ENCODE measurements around the gene C19orf33.
"Not testable (repeated sequence)": the region's sequence is repeated elsewhere in the genome, so short reads cannot be mapped to it uniquely, and the experiment has no call there.

C19orf33 gene

GRCh38 chr19:38303517-38304351 is at the start of gene C19orf33:
C19orf33 (plus strand) TSS chr19:38304251; CDS start chr19:38304262, 11 bp downstream.
- no peak for DNase-seq

GRCh38 chr19:38255383-38256014 is 48.6 kb upstream of the C19orf33 start:
- DNase-seq: no peak

GRCh38 chr19:38261942-38262341 is 42.1 kb upstream of the C19orf33 start:
- not testable (repeated sequence) for DNase-seq

DNA sequence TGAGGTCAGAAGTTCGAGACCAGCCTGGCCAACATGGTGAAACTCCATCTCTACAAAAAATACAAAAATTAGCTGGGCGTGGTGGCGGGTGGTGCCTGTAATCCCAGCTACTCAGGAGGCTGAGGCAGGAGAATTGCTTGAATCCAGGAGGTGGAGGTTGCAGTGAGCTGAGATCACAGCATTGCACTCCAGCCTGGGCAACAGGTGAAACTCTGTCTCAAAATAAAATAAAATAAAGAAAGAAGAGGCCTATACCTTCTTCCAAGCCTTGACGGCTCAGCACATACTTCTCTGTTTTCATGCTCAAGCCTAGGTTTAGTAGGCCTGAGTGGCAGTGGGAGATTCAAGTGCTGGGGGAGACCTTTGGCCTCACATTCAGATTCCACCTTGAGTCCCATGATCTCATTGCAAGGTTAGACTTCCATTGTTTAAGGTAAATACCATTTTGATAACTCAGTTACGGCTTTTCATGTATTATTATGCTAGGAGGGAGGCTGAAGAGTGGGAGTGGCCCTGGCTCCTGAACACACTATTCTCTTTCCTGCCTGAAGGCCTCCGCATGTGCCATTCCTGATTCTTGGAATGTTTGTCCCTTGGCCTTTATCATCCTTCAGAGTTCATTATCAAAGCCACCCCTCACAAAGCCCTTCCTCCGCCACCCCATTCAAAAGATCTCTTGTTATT is 41.3 kb upstream of the C19orf33 start:
- no peak for DNase-seq

- DNase-seq: peak; percentile 91 to 95
These were observed 40.2 kb upstream of the C19orf33 start for GRCh38 chr19:38263689-38264485.

GRCh38 chr19:38264486-38265212 is 39.4 kb upstream of the C19orf33 start, which contains the start of gene SPINT2:
SPINT2 (plus strand) TSS chr19:38264573; CDS start chr19:38264893, 320 bp downstream.
- peak; percentile 90 to 95 for DNase-seq

- DNase-seq: peak in 1 of 2 experiments; percentile 9
These were observed 38.7 kb upstream of the C19orf33 start for GRCh38 chr19:38265213-38265861.

DNA sequence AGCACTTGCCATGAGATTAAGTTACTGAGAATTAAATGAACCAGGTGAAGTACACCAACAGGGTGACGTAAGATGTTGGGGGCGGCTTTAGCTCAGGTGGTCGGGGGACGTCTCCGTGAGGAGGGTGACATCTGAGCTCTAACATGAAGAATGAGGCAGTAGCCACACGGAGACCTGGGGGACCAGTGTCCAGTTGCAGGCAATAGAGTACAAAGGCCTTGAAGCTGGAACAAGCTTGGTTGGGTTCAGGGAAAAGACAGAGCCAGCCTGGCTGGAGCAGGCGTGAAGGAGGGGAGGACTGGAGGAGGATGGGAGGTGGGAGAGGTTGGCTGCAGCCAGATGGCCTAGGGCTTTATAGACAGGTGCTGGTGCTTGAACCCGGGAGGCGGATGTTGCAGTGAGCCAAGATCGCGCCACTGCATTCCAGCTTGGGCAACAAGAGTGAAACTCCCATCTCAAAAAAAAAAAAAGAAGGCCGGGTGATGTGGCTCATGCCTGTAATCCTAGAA is 38.1 kb upstream of the C19orf33 start:
- DNase-seq: peak; percentile 2 to 39

DNA sequence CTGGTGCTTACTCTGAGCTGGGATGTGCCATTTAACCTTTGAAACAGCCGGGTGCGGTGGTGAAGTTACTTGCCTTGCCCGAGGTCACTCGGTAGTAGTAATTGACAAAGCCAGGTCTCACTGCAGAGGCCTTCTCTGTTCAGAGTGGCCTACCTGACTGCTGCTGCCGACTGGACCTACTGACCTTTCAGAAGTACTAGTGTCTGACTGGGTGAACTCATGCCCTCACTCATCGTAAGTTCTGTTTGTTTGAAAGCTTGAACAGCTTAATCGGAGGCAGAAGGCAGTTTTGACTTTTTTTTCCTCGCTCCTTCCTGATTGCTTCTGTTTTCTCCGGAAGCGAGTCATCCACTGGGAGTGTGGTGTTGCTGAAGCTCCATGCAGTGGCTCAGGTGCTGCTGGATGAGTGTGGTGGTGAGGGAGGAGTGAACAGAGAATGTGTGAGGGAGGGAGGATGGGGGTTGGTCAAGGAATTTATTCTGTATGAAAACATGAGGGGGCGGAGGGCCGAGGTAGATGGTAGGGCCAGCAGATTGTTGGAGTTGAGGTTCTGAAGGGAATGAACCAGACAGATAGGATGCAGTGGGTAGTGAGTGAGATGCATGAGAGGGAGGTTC is 37.0 kb upstream of the C19orf33 start:
- no peak for DNase-seq

DNA sequence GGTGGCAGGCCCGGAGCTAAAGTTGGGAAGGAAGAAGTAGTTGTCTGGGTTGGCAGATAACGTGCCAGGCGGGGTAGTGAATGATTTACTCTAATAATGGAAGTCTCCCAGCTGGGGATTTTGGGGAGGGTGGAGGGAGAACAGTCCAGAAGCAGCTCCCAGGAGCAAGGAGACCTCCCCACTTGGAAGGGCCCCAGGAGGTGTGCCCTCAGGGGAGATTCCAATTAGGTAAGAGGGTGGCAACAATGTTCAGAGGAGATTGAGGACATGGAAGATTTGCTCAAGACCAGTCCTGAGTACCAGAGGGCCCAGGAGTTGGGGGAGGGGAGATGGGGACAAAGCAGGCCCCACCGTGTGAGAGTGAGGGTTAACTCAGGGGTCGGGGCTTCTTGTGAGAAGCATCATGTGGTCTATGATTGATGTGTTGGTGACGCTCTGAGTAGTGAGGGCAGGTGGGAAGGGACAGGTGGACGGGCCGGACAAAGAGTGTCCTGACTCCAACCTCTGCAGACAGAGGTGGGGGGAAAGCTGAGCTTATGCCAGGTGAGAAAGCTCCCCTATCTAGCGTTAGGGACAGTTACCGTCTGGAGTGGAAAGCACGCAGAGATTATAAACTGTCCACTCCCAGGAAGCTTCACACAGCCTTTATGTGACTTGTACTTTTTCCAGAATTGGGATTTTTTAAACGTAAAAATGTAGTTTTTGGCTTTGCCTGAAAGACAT is 36.1 kb upstream of the C19orf33 start:
- DNase-seq: peak; percentile 3 to 9

DNA sequence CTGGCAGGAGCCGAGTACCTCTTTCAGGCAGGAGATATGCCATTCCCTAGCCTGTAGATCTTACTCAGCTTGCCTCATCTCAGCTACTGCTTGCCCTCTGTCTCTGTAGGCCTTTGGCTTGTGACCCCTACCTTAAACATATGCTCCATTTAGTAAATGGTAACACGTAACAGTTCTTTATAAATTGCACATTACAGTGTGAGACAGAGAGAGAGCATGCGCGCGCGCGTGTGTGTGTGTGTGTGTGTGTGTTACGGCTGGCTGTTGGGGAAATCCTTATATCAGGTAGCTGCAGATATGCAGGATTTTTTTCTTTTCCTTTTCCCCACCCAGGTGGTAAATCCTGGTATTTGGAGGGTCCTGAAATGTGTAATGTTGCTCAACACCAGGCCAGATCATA is 35.5 kb upstream of the C19orf33 start:
- no peak for DNase-seq

- peak in 1 of 2 experiments; percentile 6 for DNase-seq
These were observed 33.4 kb upstream of the C19orf33 start for GRCh38 chr19:38270587-38271167.

DNA sequence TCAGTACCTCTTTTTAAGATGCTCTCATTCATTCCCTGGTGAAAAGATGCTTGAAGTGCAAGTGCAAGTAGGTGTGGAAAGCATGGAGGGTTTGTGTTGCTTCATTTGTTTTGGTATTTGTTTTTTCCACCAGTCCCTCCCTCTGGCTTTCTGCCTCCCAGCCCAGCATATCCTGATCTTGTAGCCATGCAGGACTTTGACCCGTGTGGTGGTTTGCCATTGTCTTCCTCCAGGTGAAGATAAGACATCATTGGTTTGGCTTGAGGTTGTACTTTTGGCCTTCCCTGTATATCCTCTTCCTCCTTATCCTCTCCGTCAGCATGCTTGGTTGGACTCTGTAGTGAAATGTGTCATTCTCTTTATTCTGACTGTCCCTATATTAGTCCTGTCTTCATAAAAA is 30.6 kb upstream of the C19orf33 start:
- no peak for DNase-seq

GRCh38 chr19:38274739-38275138 is 29.3 kb upstream of the C19orf33 start:
- no peak for DNase-seq

DNA sequence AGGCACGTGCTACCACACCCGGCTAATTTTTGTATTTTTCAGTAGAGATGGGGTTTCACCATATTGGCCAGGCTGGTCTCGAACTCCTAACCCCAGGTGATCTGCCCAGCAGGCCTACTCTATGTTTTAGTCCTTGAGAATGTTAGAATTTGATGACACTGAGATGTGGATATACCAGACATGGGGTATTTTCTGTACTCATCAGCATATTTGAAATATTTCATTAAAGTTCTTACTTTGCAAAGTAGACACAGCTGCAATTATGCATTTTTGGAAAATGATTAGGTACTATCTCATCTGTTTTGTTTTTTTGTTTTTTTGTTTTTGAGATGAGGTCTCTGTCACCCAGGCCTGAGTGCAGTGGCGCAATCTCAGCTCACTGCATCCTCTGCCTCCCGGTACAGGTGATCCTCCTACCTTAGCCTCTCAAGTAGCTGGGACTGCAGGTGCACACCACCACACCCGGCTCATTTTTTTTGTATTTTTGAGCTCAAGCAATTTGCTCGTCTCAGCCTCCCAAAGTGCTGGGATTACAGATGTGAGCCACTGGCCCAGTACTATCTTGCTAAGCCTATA is 27.0 kb upstream of the C19orf33 start:
- DNase-seq: no peak

- DNase-seq: no peak
These were observed 26.5 kb upstream of the C19orf33 start for GRCh38 chr19:38277549-38277948.

- no peak for DNase-seq
These were observed 25.9 kb upstream of the C19orf33 start for GRCh38 chr19:38277969-38278680.

DNA sequence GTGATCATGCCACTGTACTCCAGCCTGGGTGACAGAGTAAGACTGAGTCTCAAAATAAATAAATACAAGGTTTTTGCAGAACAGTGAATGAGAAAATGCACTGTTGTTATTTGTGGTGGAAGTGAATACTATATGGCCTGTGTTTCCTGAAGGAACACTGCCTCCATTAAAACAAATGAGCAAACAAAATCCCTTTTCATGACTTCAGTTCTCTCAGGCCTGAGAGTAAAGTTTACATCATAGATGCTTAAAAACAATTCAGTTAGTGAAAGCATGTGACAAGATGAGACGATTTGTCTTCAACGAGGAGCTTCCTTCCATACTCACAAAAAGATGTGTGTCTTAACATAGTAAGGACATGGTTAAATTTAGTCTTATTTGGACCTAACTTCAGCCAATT is 25.3 kb upstream of the C19orf33 start:
- no peak for DNase-seq

All from NCI-H2081 (cell line).